SJCRH30 (cell line): ENCODE data around the gene SEC23A. TPM values are rescaled to one million over a fixed set of nuclear protein-coding genes. Genes with fewer than 3 reads are reported as not detected.
A peak's percentile ranks its signal among the peaks of the same experiment; 100 is the strongest.
"Not testable (repeated sequence)": the region's sequence is repeated elsewhere in the genome, so short reads cannot be mapped to it uniquely, and the experiment has no call there.

Source experiments
- DNase-seq, 2 experiments: peaks; one replicate each; pipeline ENCODE4 v3.0.0-alpha.2; 2015 to 2020
- H3K27ac ChIP-seq: fragments of 250-450 bp; sonication (Bioruptor Pico); 2 replicates; pipeline ENCODE4 v1.5.1; 2020; ENCODE audit warnings: mild to moderate bottlenecking, moderate library complexity
- H3K27me3 ChIP-seq: fragments of 250-450 bp; sonication (Bioruptor Pico); 2 replicates; pipeline ENCODE4 v1.5.1; 2020; ENCODE audit warnings: mild to moderate bottlenecking, moderate library complexity
- H3K36me3 ChIP-seq: fragments of 250-450 bp; sonication (Bioruptor Pico); 2 replicates; pipeline ENCODE4 v1.5.1; 2020; ENCODE audit warnings: mild to moderate bottlenecking, moderate library complexity
- H3K4me1 ChIP-seq: fragments of 250-450 bp; sonication (Bioruptor Pico); 2 replicates; pipeline ENCODE4 v1.5.1; 2020; ENCODE audit warnings: mild to moderate bottlenecking, moderate library complexity
- H3K4me3 ChIP-seq: fragments of 250-450 bp; sonication (Bioruptor Pico); 2 replicates; pipeline ENCODE4 v1.5.1; 2020; ENCODE audit warnings: mild to moderate bottlenecking, moderate library complexity
- H3K9me3 ChIP-seq: fragments of 250-450 bp; sonication (Bioruptor Pico); replicated peaks from 2 replicates; pipeline ENCODE4 v1.5.1; 2020; ENCODE audit warnings: mild to moderate bottlenecking, moderate library complexity
- total RNA-seq: library from RNA; depleted of rRNA; stranded (reverse); fragments of >200 nt; shearing (Covaris generic); gene quantifications from 2 replicates; pipeline ENCODE4 v1.2.3, GENCODE V29; 2014

Gene SEC23A
- total RNA-seq, 1 experiment from 2014 or later: 147 TPM

DNA sequence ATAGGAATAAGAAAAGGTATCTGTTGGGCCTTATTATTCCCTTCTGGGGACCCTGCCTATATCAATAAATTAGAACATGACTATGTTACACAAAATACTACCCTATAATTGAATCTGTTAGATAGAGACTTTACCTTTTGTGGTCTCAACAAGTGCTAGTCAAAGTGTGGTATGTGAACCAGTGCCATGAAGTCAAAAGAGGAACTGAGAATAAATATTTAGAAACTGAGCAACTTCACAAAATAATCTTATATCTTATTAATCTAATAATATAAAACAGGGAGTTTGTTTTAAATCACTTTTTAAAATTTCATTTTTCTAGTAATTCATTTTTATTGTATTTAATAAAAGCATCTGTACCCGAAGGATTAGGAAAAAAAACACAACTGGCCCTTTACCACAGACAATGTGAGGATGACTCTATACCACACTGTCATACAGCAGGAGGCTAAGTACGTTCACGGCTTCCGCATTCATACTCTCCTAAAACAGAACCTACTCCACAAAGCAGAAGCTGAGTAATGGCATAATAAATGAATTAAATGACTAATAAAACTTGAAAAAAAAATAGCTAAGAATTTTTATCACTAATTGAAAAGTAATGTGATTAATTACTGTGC lies 42.1 kb downstream of the SEC23A start:
- no peak for DNase-seq
- Histone ChIP-seq H3K4me1 (no peaks in the 10 kb centered on the region), H3K27ac (no peak overlapping the region), H3K27me3 (no peaks in the 10 kb centered on the region), H3K9me3 (peaks cover 8% of the 10 kb centered on the region), H3K36me3 (peaks cover 88% of the 10 kb centered on the region), H3K4me3 (no peak overlapping the region)

- no peaks in the 10 kb centered on the region for H3K27me3 ChIP-seq
- no peak overlapping the region for H3K4me3 ChIP-seq
- H3K4me1 ChIP-seq: no peaks in the 10 kb centered on the region
- DNase-seq: peak in 1 of 2 experiments; percentile 22
- no peak overlapping the region for H3K27ac ChIP-seq
- peaks cover 89% of the 10 kb centered on the region for H3K36me3 ChIP-seq
- peaks cover 13% of the 10 kb centered on the region for H3K9me3 ChIP-seq
These were observed 47.1 kb downstream of the SEC23A start for GRCh38 chr14:39055786-39056474.

- Histone ChIP-seq H3K9me3 (peaks cover 13% of the 10 kb centered on the region; the same call in 1 of the 2 replicates), H3K36me3 (peaks cover 82% of the 10 kb centered on the region)
- not testable (repeated sequence) for H3K4me1 ChIP-seq, H3K27ac ChIP-seq, DNase-seq, H3K27me3 ChIP-seq, H3K4me3 ChIP-seq
These were observed 50.1 kb downstream of the SEC23A start for GRCh38 chr14:39052869-39053454.

- Histone ChIP-seq H3K4me1 (no peaks in the 10 kb centered on the region), H3K27me3 (no peaks in the 10 kb centered on the region), H3K36me3 (peaks cover 77% of the 10 kb centered on the region), H3K27ac (no peak overlapping the region), H3K9me3 (no peaks in the 10 kb centered on the region), H3K4me3 (no peak overlapping the region)
- no peak for DNase-seq
These were observed 52.6 kb downstream of the SEC23A start for GRCh38 chr14:39050389-39050788.

DNA sequence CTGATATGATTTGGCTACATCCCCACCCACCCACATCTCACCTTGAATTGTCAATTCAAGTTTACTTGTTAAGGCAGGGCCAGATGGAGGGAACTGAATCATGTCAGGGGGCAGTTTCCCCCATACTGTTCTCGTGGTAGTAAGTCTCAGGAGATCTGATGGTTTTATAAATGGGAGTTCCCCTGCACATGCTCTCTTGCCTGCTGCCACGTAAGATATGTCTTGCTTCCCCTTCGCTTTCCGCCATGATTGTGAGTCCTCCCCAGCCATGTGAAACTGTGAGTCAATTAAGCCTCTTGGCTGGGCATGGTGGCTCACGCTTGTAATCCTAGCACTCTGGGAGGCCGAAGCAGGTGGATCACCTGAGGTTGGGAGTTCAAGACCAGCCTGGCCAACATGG lies 57.1 kb downstream of the SEC23A start:
- not testable (repeated sequence) for H3K9me3 ChIP-seq, DNase-seq, H3K27ac ChIP-seq, H3K27me3 ChIP-seq, H3K4me1 ChIP-seq, H3K4me3 ChIP-seq
- peaks cover 60% of the 10 kb centered on the region for H3K36me3 ChIP-seq

DNA sequence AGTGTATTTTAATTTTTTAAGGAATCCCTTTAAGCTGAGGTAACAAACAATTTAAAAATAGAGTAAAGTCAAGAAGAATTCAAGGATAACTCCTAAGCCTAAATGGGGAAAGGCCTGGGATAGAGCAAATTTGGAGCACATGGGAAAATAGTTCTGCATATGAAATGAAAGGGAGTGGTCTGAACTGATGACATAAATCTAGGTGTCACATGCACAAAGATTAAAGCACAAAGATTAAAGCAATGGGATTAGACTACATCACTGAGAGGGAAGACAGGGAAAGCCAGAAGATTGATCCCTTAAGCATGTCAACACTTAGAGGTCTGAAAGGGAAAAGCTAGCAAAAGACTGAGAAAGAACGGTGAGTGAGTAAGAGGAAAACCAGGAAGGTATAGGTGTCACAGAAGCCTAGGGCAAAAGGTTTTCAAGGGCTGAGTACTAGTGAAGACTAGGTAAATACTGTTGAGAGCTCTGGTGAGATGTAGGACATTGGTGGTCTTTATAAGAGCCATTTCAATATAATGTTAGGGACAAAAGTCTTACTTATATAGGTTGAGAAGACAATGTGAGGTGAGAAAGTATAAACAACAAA lies 59.6 kb downstream of the SEC23A start:
- H3K4me1 ChIP-seq: no peaks in the 10 kb centered on the region
- H3K4me3 ChIP-seq: no peak overlapping the region
- H3K27me3 ChIP-seq: no peaks in the 10 kb centered on the region
- no peak overlapping the region for H3K27ac ChIP-seq
- H3K9me3 ChIP-seq: no peaks in the 10 kb centered on the region
- peaks cover 67% of the 10 kb centered on the region for H3K36me3 ChIP-seq
- DNase-seq: no peak

DNA sequence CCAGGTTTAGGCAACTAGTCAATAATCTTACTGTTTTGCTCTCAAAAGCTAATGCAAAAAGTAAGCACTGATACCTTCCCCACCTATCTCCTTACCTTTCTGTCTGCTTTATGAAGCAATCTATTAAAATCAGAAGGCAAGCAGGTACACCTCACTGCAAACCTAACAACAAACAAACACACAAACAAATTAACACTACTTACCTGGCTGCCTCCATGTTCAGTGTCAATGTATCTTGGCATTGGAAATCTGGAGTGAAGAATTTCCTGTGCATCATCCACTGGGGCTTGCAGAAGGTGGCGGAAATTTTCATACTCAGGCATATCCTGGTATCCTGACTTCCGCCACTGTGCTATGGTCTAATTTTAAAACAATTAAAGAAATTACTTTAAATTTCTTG lies 62.5 kb downstream of the SEC23A start:
- Histone ChIP-seq H3K36me3 (peaks cover 66% of the 10 kb centered on the region), H3K27me3 (no peaks in the 10 kb centered on the region), H3K4me3 (no peak overlapping the region), H3K9me3 (no peaks in the 10 kb centered on the region), H3K27ac (no peak overlapping the region), H3K4me1 (no peaks in the 10 kb centered on the region)
- no peak for DNase-seq

DNA sequence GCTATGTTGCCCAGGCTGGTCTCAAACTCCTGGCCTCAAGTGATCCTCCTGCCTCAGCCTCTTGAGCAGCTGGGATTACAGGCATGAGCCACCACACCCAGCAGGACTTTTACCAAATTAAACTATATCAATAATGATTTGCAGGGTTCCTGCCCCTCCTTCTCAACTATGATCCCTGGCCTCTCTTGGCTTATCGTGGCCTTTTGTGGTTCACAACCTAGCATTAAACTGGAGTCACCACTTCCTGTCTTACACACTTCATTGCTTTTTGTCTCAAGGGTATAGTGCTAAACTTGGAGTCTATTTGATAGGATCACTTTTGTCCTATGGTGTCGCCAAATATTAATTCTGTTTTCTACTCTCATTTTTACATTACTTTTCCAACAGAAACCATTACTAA lies 64.5 kb downstream of the SEC23A start:
- no peak for DNase-seq
- H3K4me3 ChIP-seq: no peak overlapping the region
- H3K36me3 ChIP-seq: peaks cover 68% of the 10 kb centered on the region
- no peaks in the 10 kb centered on the region for H3K9me3 ChIP-seq
- no peak overlapping the region for H3K27ac ChIP-seq
- H3K4me1 ChIP-seq: no peaks in the 10 kb centered on the region
- no peaks in the 10 kb centered on the region for H3K27me3 ChIP-seq

DNA sequence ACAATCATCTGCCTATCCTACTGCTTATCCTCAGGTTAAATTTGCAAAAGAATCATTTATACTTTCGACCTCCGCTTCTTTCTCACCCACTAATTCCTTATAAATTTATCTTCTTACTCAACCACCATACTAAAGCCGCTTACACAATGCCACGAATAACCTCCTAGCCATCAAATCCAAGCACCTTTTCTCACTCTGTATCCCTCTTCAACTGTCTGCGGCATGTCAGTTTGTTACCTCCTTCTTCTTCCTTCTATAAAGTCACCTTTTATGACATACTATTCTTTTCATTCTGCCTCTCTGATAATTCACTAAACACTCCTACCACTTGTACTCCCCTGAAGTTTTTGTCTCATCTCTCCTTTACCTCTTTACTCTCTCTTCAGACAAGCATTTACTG lies 66.3 kb downstream of the SEC23A start:
- Histone ChIP-seq H3K4me3 (no peak overlapping the region), H3K27ac (no peak overlapping the region), H3K36me3 (peaks cover 73% of the 10 kb centered on the region)

DNA sequence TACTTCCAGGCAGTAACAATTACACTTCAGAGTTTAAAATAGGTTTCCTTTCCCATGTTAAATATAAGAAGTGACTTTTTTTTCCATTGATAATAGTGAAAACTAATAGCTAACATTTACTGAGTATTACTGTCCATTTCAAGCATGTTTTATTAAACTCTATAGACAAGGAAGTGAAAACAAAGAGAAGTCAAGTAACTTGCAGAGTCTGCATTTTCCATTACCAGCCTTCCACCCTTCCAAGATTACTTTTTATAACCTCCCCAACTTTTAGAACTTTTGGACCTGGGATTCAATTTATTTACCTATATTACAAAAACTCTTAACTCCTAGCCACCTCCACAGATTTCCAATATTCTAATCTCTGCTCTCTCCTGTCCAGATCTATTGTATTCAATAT lies 67.7 kb downstream of the SEC23A start:
- Histone ChIP-seq H3K4me3 (no peak overlapping the region), H3K9me3 (no peaks in the 10 kb centered on the region), H3K27ac (no peak overlapping the region), H3K36me3 (peaks cover 76% of the 10 kb centered on the region), H3K4me1 (no peaks in the 10 kb centered on the region), H3K27me3 (no peaks in the 10 kb centered on the region)
- no peak for DNase-seq

More for the DNA sequence above, 66.3 kb downstream of the SEC23A start:
- Histone ChIP-seq H3K4me1 (no peaks in the 10 kb centered on the region), H3K27me3 (no peaks in the 10 kb centered on the region), H3K9me3 (no peaks in the 10 kb centered on the region)
- DNase-seq: no peak

GRCh38 chr14:39034481-39035296 lies 68.3 kb downstream of the SEC23A start:
- Histone ChIP-seq H3K27me3 (no peaks in the 10 kb centered on the region), H3K4me1 (no peaks in the 10 kb centered on the region), H3K27ac (no peak overlapping the region), H3K4me3 (no peak overlapping the region), H3K36me3 (peaks cover 70% of the 10 kb centered on the region), H3K9me3 (no peaks in the 10 kb centered on the region)
- no peak for DNase-seq

- Histone ChIP-seq H3K27ac (no peak overlapping the region), H3K9me3 (no peaks in the 10 kb centered on the region), H3K4me3 (no peak overlapping the region), H3K4me1 (no peaks in the 10 kb centered on the region), H3K36me3 (peaks cover 57% of the 10 kb centered on the region), H3K27me3 (no peaks in the 10 kb centered on the region)
- DNase-seq: no peak
These were observed 69.7 kb downstream of the SEC23A start for GRCh38 chr14:39033371-39033770.

DNA sequence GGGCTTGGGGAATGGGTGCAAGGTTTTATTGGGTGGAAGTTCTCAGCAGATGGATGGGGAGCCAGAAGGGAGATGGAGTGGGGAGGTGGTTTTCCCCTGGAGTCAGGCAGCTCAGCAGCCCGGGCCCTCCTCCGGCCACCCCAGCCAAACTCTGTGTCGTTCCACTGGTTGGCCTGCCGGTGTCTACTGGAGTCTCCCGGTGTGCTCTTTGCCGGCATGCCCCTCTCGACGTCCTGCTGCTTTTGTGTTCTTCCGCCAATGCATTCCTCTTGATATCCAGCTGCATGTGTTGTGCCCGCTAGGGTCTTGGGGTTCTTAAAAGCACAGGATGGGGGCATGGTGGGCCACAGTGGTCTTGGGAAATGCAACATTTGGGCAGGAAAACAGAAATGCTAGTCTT lies 72.8 kb downstream of the SEC23A start:
- peaks cover 35% of the 10 kb centered on the region for H3K36me3 ChIP-seq
- H3K9me3 ChIP-seq: no peaks in the 10 kb centered on the region
- DNase-seq: no peak
- no peak overlapping the region for H3K27ac ChIP-seq
- H3K4me3 ChIP-seq: no peak overlapping the region
- no peaks in the 10 kb centered on the region for H3K4me1 ChIP-seq
- no peaks in the 10 kb centered on the region for H3K27me3 ChIP-seq

DNA sequence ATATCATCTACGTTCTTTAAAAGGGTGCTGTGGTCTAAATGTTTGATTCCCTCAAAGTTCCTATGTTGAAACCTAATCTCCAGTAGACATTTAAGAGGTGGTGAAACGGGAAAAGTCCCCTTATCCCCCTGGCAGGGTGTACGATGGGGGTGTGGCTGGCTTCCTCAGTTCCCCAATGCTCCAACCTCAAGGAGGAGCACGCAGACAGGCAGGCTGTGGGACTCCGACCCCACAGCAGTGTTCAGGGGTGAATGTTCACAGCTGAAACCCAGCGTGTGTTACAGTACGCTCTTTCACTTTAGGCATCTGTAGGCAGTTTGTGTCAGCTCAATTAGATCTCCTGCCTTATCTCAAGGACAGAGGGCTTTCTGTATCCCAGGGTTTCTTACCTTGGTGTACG lies 73.2 kb downstream of the SEC23A start:
- H3K4me1 ChIP-seq: no peaks in the 10 kb centered on the region
- no peak overlapping the region for H3K27ac ChIP-seq
- peaks cover 32% of the 10 kb centered on the region for H3K36me3 ChIP-seq
- no peak for DNase-seq
- no peaks in the 10 kb centered on the region for H3K9me3 ChIP-seq
- no peak overlapping the region for H3K4me3 ChIP-seq
- H3K27me3 ChIP-seq: no peaks in the 10 kb centered on the region

- no peak for DNase-seq
- H3K36me3 ChIP-seq: peaks cover 23% of the 10 kb centered on the region
- H3K4me3 ChIP-seq: no peak overlapping the region
- H3K4me1 ChIP-seq: no peaks in the 10 kb centered on the region; the same call in 1 of the 2 replicates
- no peaks in the 10 kb centered on the region for H3K27me3 ChIP-seq
- H3K9me3 ChIP-seq: no peaks in the 10 kb centered on the region
- no peak overlapping the region for H3K27ac ChIP-seq
These were observed 74.4 kb downstream of the SEC23A start for GRCh38 chr14:39028620-39029019.
